Measurements from ENCODE around the gene PHOSPHO1.

- TF ChIP-seq CTCF (IDR thresholded peaks at IDR 0.05) (no peak), POLR2A (IDR thresholded peaks at IDR 0.05) (no peak)
Measured at GRCh38 chr17:49213847-49214246, 16.7 kb downstream of the PHOSPHO1 start.
